ENCODE measurements around the gene PSD4.

The PSD4 gene

DNA sequence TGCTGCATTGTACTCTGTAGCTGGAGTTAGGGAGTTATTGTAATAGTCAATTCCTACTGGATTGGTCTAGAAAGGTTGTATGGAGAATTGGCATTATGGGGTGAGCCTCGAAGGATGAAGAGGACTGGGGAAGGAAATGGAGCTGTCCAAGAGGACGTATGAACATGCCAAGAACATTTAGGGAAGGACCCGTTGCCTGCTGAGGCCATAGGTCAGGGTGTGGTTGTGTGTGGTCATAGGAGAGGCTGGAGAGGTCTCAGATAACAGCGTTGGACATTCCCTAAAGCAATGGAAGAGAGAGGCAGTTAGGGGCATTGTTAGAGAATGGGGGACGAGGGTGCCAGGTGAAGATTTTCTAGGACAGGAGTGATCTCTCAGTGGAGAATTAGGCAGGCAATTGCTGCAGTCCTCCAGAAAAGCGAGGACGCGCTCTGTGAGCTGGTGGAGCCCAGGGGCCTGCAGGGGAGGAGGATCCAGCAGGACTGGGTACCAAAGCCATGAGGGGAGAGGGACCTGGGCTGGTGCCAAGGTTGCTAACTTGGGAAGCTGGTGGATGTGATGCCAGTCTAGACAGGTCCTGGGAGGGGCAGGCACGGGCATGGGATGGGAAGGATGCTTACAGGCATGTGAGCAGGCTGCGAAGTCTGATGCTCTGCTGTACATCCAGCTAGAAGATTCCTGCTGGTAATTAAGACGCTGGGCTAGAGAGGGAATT lies 9.4 kb upstream of the PSD4 start:
- Histone ChIP-seq H3K14ac (ENCODE audit: low read length in 2 of 2) (no peak overlapping the region), H2BK15ac (ENCODE audit: low read depth, poor library complexity, severe bottlenecking) (no peak overlapping the region), H2AFZ (ENCODE audit: low read depth, low read length) (no peak overlapping the region), H2BK12ac (ENCODE audit: low read length in 2 of 2) (no peak overlapping the region), H3K27ac (ENCODE audit: low read length, poor library complexity, severe bottlenecking) (no peak overlapping the region), H3K36me3 (ENCODE audit: control insufficient read depth in 1 of 2, insufficient read depth in 2 of 2, low read depth in 1 of 2, low read length in 2 of 2) (peaks cover 0 to 9% of the 10 kb centered on the region in 2 experiments), H2BK5ac (ENCODE audit: low read depth, low read length, poor library complexity, severe bottlenecking) (no peak overlapping the region), H3K4me3 (ENCODE audit: insufficient read depth in 1 of 2, low read depth in 1 of 2, low read length in 2 of 2) (no peak overlapping the region), H3K9ac (ENCODE audit: low read length) (no peak overlapping the region), H3K18ac (ENCODE audit: low read depth in 1 of 2, low read length in 2 of 2) (no peak overlapping the region), H2BK120ac (ENCODE audit: low read depth, low read length) (no peak overlapping the region), H3K9me3 (ENCODE audit: control insufficient read depth, low read length) (no peaks in the 10 kb centered on the region), H3K4me2 (ENCODE audit: low read length, poor library complexity, severe bottlenecking) (no peak overlapping the region), H3K4me1 (ENCODE audit: control insufficient read depth, insufficient read depth, low read depth, low read length) (no peaks in the 10 kb centered on the region), H4K91ac (ENCODE audit: low read length) (no peak overlapping the region), H3K27me3 (ENCODE audit: control insufficient read depth in 1 of 2, insufficient read depth in 1 of 2, low read length in 2 of 2) (no peaks in the 10 kb centered on the region), H3K4ac (ENCODE audit: low read depth in 1 of 2, low read length in 2 of 2) (no peak overlapping the region), H2AK5ac (ENCODE audit: low read length, severe bottlenecking) (no peak overlapping the region), H3K79me1 (replicated peaks; ENCODE audit: low read length, poor library complexity, severe bottlenecking) (peaks cover 9% of the 10 kb centered on the region), H4K8ac (ENCODE audit: low read length) (no peak overlapping the region), H3K23ac (ENCODE audit: low read length in 2 of 2) (no peak overlapping the region)
- WGBS: 86% methylated on average over 11 of the region's 11 CpGs
- DNase-seq: no peak

DNA sequence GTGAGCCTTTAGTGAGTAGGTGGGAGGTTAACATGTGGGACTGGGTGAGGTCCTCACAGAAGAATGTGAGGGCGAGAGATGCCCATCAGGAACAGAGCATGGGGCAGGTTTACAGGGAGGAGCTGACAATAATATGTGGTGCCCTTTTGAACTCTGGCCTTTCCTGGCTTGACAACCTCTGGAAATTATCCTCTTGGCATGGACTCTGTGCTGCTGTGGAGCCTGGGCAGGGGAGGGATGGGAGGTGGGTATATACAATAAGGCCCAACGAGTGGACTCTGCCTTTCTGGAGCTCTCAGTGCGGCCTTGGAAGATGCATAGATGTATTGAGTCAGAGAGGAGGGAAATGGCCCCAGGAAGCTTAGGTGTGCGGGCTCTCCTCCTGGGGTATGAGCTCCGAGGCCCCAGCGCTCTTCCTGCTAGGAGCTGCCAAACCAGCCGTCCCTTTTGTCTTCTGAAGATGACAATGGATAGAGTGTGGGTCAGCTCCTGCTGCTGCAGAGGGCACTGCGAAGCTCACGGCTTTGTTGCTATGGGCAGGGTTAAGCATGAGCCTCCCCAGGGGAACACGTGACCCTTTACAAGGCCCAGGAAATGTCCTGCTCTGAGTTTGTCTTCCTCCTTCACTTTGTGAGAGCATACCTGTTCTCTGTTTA lies 8.7 kb upstream of the PSD4 start:
- Histone ChIP-seq H2BK5ac (ENCODE audit: low read depth, low read length, poor library complexity, severe bottlenecking) (no peak overlapping the region), H2BK12ac (ENCODE audit: low read length in 2 of 2) (no peak overlapping the region), H3K23ac (ENCODE audit: low read length in 2 of 2) (no peak overlapping the region), H3K27ac (ENCODE audit: low read length, poor library complexity, severe bottlenecking) (no peak overlapping the region), H2BK120ac (ENCODE audit: low read depth, low read length) (no peak overlapping the region), H2BK15ac (ENCODE audit: low read depth, poor library complexity, severe bottlenecking) (no peak overlapping the region), H4K91ac (ENCODE audit: low read length) (no peak overlapping the region), H3K4me1 (ENCODE audit: control insufficient read depth, insufficient read depth, low read depth, low read length) (no peaks in the 10 kb centered on the region), H2AK5ac (ENCODE audit: low read length, severe bottlenecking) (no peak overlapping the region), H3K4ac (ENCODE audit: low read depth in 1 of 2, low read length in 2 of 2) (no peak overlapping the region), H3K79me1 (replicated peaks; ENCODE audit: low read length, poor library complexity, severe bottlenecking) (peaks cover 9% of the 10 kb centered on the region), H3K27me3 (ENCODE audit: control insufficient read depth in 1 of 2, insufficient read depth in 1 of 2, low read length in 2 of 2) (no peaks in the 10 kb centered on the region), H3K4me2 (ENCODE audit: low read length, poor library complexity, severe bottlenecking) (no peak overlapping the region), H3K4me3 (ENCODE audit: insufficient read depth in 1 of 2, low read depth in 1 of 2, low read length in 2 of 2) (no peak overlapping the region), H3K18ac (ENCODE audit: low read depth in 1 of 2, low read length in 2 of 2) (no peak overlapping the region), H2AFZ (ENCODE audit: low read depth, low read length) (no peak overlapping the region), H3K14ac (ENCODE audit: low read length in 2 of 2) (no peak overlapping the region), H3K36me3 (ENCODE audit: control insufficient read depth in 1 of 2, insufficient read depth in 2 of 2, low read depth in 1 of 2, low read length in 2 of 2) (peaks cover 0 to 9% of the 10 kb centered on the region in 2 experiments), H3K9me3 (ENCODE audit: control insufficient read depth, low read length) (no peaks in the 10 kb centered on the region), H4K8ac (ENCODE audit: low read length) (no peak overlapping the region), H3K9ac (ENCODE audit: low read length) (no peak overlapping the region)
- DNase-seq: no peak
- WGBS: 60% methylated on average over 10 of the region's 10 CpGs

GRCh38 chr2:113166187-113166645 lies 7.6 kb upstream of the PSD4 start:
- peaks cover 0 to 9% of the 10 kb centered on the region in 2 experiments for H3K36me3 ChIP-seq (ENCODE audit: control insufficient read depth in 1 of 2, insufficient read depth in 2 of 2, low read depth in 1 of 2, low read length in 2 of 2)
- H3K4me1 ChIP-seq (ENCODE audit: control insufficient read depth, insufficient read depth, low read depth, low read length): no peaks in the 10 kb centered on the region
- H2AFZ ChIP-seq (ENCODE audit: low read depth, low read length): no peak overlapping the region
- no peak overlapping the region for H3K18ac ChIP-seq (ENCODE audit: low read depth in 1 of 2, low read length in 2 of 2)
- no peak overlapping the region for H3K4me3 ChIP-seq (ENCODE audit: insufficient read depth in 1 of 2, low read depth in 1 of 2, low read length in 2 of 2)
- no peak overlapping the region for H4K8ac ChIP-seq (ENCODE audit: low read length)
- no peak overlapping the region for H2AK5ac ChIP-seq (ENCODE audit: low read length, severe bottlenecking)
- no peaks in the 10 kb centered on the region for H3K27me3 ChIP-seq (ENCODE audit: control insufficient read depth in 1 of 2, insufficient read depth in 1 of 2, low read length in 2 of 2)
- no peak overlapping the region for H2BK15ac ChIP-seq (ENCODE audit: low read depth, poor library complexity, severe bottlenecking)
- H2BK12ac ChIP-seq (ENCODE audit: low read length in 2 of 2): no peak overlapping the region
- H4K91ac ChIP-seq (ENCODE audit: low read length): no peak overlapping the region
- H2BK5ac ChIP-seq (ENCODE audit: low read depth, low read length, poor library complexity, severe bottlenecking): no peak overlapping the region
- WGBS: 92% methylated on average over 7 of the region's 7 CpGs
- H3K14ac ChIP-seq (ENCODE audit: low read length in 2 of 2): no peak overlapping the region
- H3K9ac ChIP-seq (ENCODE audit: low read length): no peak overlapping the region
- H3K79me1 ChIP-seq (replicated peaks; ENCODE audit: low read length, poor library complexity, severe bottlenecking): peaks cover 9% of the 10 kb centered on the region
- H3K4me2 ChIP-seq (ENCODE audit: low read length, poor library complexity, severe bottlenecking): no peak overlapping the region
- no peak overlapping the region for H3K4ac ChIP-seq (ENCODE audit: low read depth in 1 of 2, low read length in 2 of 2)
- no peak overlapping the region for H3K27ac ChIP-seq (ENCODE audit: low read length, poor library complexity, severe bottlenecking)
- no peak overlapping the region for H3K23ac ChIP-seq (ENCODE audit: low read length in 2 of 2)
- no peak for DNase-seq
- H2BK120ac ChIP-seq (ENCODE audit: low read depth, low read length): no peak overlapping the region
- H3K9me3 ChIP-seq (ENCODE audit: control insufficient read depth, low read length): no peaks in the 10 kb centered on the region

DNA sequence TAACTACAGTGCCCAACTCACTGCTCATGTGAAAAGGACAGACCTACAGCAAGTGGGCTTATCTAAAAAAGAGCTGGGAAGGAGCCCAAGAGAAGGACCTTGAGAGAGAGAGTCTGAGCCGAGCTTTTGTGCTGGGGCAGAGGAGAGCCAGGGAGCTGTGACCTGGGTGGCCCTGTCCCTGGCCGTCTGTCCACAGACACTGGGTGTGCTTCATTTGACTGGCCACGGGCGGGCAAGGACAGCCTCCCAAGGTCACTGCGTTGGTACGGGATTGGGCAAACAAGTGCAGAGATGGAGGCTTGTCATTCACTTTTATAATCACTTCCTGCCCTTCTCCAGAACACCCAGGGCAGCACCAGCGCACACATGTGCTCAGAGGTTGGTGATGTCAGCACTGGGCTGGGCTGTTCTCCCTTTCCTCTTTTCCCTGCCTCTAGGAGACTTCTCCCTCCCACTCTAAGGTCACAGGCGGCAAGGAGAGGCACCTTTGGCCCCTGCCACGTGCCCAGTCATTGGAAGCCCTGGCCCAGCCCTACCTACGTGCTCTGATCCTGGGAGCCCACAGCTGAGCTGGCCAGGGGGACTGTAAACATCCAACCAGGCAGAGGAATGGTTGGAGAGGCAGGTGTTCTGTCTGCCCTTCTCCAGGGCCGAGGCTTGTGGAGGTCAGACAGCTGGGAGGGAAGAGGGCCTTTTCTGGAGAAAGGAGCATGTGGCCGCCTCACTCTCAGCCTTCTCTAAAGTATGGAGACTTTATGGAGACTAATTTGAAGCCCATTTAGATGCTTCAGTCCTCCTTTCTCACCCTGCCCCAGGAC lies 6.4 kb upstream of the PSD4 start:
- Histone ChIP-seq H3K9ac (ENCODE audit: low read length) (no peak overlapping the region), H2AFZ (ENCODE audit: low read depth, low read length) (no peak overlapping the region), H3K4me2 (ENCODE audit: low read length, poor library complexity, severe bottlenecking) (no peak overlapping the region), H2BK12ac (ENCODE audit: low read length in 2 of 2) (no peak overlapping the region), H2BK5ac (ENCODE audit: low read depth, low read length, poor library complexity, severe bottlenecking) (no peak overlapping the region), H3K18ac (ENCODE audit: low read depth in 1 of 2, low read length in 2 of 2) (no peak overlapping the region), H3K4me1 (ENCODE audit: control insufficient read depth, insufficient read depth, low read depth, low read length) (no peaks in the 10 kb centered on the region), H2BK120ac (ENCODE audit: low read depth, low read length) (no peak overlapping the region), H2AK5ac (ENCODE audit: low read length, severe bottlenecking) (no peak overlapping the region), H3K4ac (ENCODE audit: low read depth in 1 of 2, low read length in 2 of 2) (no peak overlapping the region), H3K14ac (ENCODE audit: low read length in 2 of 2) (no peak overlapping the region), H3K23ac (ENCODE audit: low read length in 2 of 2) (no peak overlapping the region), H3K4me3 (ENCODE audit: insufficient read depth in 1 of 2, low read depth in 1 of 2, low read length in 2 of 2) (no peak overlapping the region), H3K79me1 (replicated peaks; ENCODE audit: low read length, poor library complexity, severe bottlenecking) (peaks cover 9% of the 10 kb centered on the region), H3K36me3 (ENCODE audit: control insufficient read depth in 1 of 2, insufficient read depth in 2 of 2, low read depth in 1 of 2, low read length in 2 of 2) (peaks cover 0 to 6% of the 10 kb centered on the region in 2 experiments), H3K27me3 (ENCODE audit: control insufficient read depth in 1 of 2, insufficient read depth in 1 of 2, low read length in 2 of 2) (no peaks in the 10 kb centered on the region), H2BK15ac (ENCODE audit: low read depth, poor library complexity, severe bottlenecking) (no peak overlapping the region), H3K9me3 (ENCODE audit: control insufficient read depth, low read length) (no peaks in the 10 kb centered on the region), H4K8ac (ENCODE audit: low read length) (no peak overlapping the region), H3K27ac (ENCODE audit: low read length, poor library complexity, severe bottlenecking) (no peak overlapping the region), H4K91ac (ENCODE audit: low read length) (no peak overlapping the region)
- 79% methylated on average over 12 of the region's 12 CpGs for WGBS
- no peak for DNase-seq

All from mesenchymal stem cell (in vitro differentiated cells and primary cell).